Superior temporal gyrus (tissue), 1 donor: ENCODE results near the gene CYB561D2.
"Not testable (repeated sequence)": the region's sequence is repeated elsewhere in the genome, so short reads cannot be mapped to it uniquely, and the experiment has no call there.

Source experiments
- DNase-seq: peaks from one replicate; pipeline ENCODE4 v3.0.0-alpha.2; 2016; ENCODE audit errors: extremely low spot score

CYB561D2 gene

GRCh38 chr3:50350527-50351322 lies at the start of gene CYB561D2, which contains the start of gene NPRL2:
TSS of gene CYB561D2 (plus strand) at chr3:50350862. CDS start at chr3:50351434, 572 bp downstream.
TSS of gene NPRL2 (minus strand) at chr3:50350775. CDS start at chr3:50350652, 123 bp downstream.
- DNase-seq = peak; percentile 98

- DNase-seq = no peak
These were observed 48.3 kb upstream of the CYB561D2 start for GRCh38 chr3:50302095-50303012.

- no peak for DNase-seq
These were observed 47.4 kb upstream of the CYB561D2 start, which contains the start of gene HYAL1 for GRCh38 chr3:50303013-50303815. TSS of gene HYAL1 (minus strand) at chr3:50303574. CDS start at chr3:50302956, 618 bp downstream.

- DNase-seq = no peak
These were observed 46.1 kb upstream of the CYB561D2 start for GRCh38 chr3:50304601-50305000.

GRCh38 chr3:50312041-50312440 lies 38.6 kb upstream of the CYB561D2 start:
- not testable (repeated sequence) for DNase-seq

GRCh38 chr3:50314342-50314741 lies 36.3 kb upstream of the CYB561D2 start:
- DNase-seq = no peak

- no peak for DNase-seq
These were observed 35.8 kb upstream of the CYB561D2 start for GRCh38 chr3:50314816-50315215.

GRCh38 chr3:50316657-50317242 lies 33.9 kb upstream of the CYB561D2 start:
- DNase-seq = no peak

GRCh38 chr3:50317300-50317699 lies 33.4 kb upstream of the CYB561D2 start:
- no peak for DNase-seq

- no peak for DNase-seq
These were observed 32.5 kb upstream of the CYB561D2 start for GRCh38 chr3:50318163-50318562.

- DNase-seq = no peak
These were observed 32.0 kb upstream of the CYB561D2 start for GRCh38 chr3:50318615-50319014.

GRCh38 chr3:50319181-50319893 lies 31.3 kb upstream of the CYB561D2 start:
- no peak for DNase-seq

GRCh38 chr3:50319894-50320625 lies 30.6 kb upstream of the CYB561D2 start:
- no peak for DNase-seq

GRCh38 chr3:50320853-50321335 lies 29.8 kb upstream of the CYB561D2 start:
- peak; percentile 75 for DNase-seq

- peak; percentile 90 for DNase-seq
These were observed 29.1 kb upstream of the CYB561D2 start for GRCh38 chr3:50321336-50322114.

GRCh38 chr3:50322115-50322385 lies 28.6 kb upstream of the CYB561D2 start:
- no peak for DNase-seq

- DNase-seq = no peak
These were observed 28.1 kb upstream of the CYB561D2 start, which contains the start of gene HYAL2 for GRCh38 chr3:50322386-50323091. TSS of gene HYAL2 (minus strand) at chr3:50322745. CDS start at chr3:50320489, 2,256 bp downstream.

GRCh38 chr3:50323092-50323600 lies 27.5 kb upstream of the CYB561D2 start:
- DNase-seq = no peak
